Heart right ventricle (tissue), 16 donors: Measurements from ENCODE around the gene SRGAP1. TPM values are rescaled to one million over a fixed set of nuclear protein-coding genes. Genes with fewer than 3 reads are reported as not detected.

Experiments
- ATAC-seq, 8 donors: fragments of 200-7000 bp; cut with Tn5 transposase; one replicate each; pipeline ENCODE4 v1.9.1; 2020; ENCODE audit warnings: mild to moderate bottlenecking in 8 of 8, moderate library complexity in 8 of 8, moderate number of reproducible peaks in 1 of 8
- DNase-seq, 2 donors: peaks; one replicate each; pipeline ENCODE4 v3.0.0-alpha.2; 2020
- H3K27ac ChIP-seq, 10 donors: fragments of 200-600 bp; sonication (generic) in 2 of 10; one replicate each; pipeline versions ENCODE4 v1.5.0 to v1.8.0; 2020 to 2022; ENCODE audit warnings: mild to moderate bottlenecking in 3 of 10
- H3K27me3 ChIP-seq, 7 donors: fragments of 200-600 bp; one replicate each; pipeline ENCODE4 v1.8.0; 2021 to 2022; ENCODE audit warnings: mild to moderate bottlenecking in 2 of 7
- H3K36me3 ChIP-seq, 9 donors: fragments of 200-600 bp; sonication (generic) in 1 of 9; one replicate each; pipeline versions ENCODE4 v1.5.0 to v1.8.0; 2020 to 2022; ENCODE audit warnings: mild to moderate bottlenecking in 2 of 9
- H3K4me1 ChIP-seq, 9 donors: fragments of 200-600 bp; sonication (generic) in 1 of 9; one replicate each; pipeline versions ENCODE4 v1.5.0 to v1.8.0; 2020 to 2022; ENCODE audit warnings: mild to moderate bottlenecking in 4 of 9
- H3K4me3 ChIP-seq, 10 donors: fragments of 200-600 bp; sonication (generic) in 2 of 10; one replicate each; pipeline versions ENCODE4 v1.5.0 to v1.8.0; 2020 to 2022; ENCODE audit warnings: mild to moderate bottlenecking in 7 of 10, moderate library complexity in 2 of 10
- H3K9me3 ChIP-seq, 11 donors: fragments of 200-600 bp in 10 of 11; sonication (generic) in 2 of 11; one replicate each; pipeline versions ENCODE4 v1.5.0 to v1.8.0; 2013 to 2022; ENCODE audit warnings: mild to moderate bottlenecking in 2 of 11, control low read depth in 1 of 11, moderate library complexity in 1 of 11
- WGBS, 2 donors: extraction: QIAGEN DNeasy Blood & Tissue Kit; methylation state at CpG; one replicate each; pipeline ENCODE4 v1.1.7; 2013; ENCODE audit warnings: inconsistent platforms in 1 of 2; 5-methylcytosine and 5-hydroxymethylcytosine counted together
- intact Hi-C, 10 donors: fragments of 100-400 bp; cut with DNase I; formaldehyde crosslinking; loops; one replicate each; pipeline versions ENCODE4 v1.11.1 to v1.14.2; 2022
- polyA plus RNA-seq, 2 donors: library from polyadenylated mRNA; stranded (reverse); fragments of 200-250 nt; gene quantifications; one replicate each; pipeline ENCODE4 v1.2.3, GENCODE V29; 2013
- total RNA-seq, 10 donors: library from RNA; stranded (reverse); fragmentation: NEBNext Ultra II Directional in 3 of 10; extraction: Animal tissue kit (Norgen Biotek cat#: 25700) in 3 of 10; gene quantifications; one replicate each; pipeline versions ENCODE4 v1.2.1 to v1.2.4, GENCODE V29; 2021 to 2023
- TF ChIP-seq, protein P1 (sequence below), 9 donors: fragments of 200-600 bp; sonication (generic) in 2 of 9; IDR thresholded peaks; one replicate each; pipeline versions ENCODE4 v1.5.0 to v1.8.0; 2021 to 2022; ENCODE audit warnings: antibody characterized with exemption in 9 of 9, mild to moderate bottlenecking in 5 of 9, moderate library complexity in 1 of 9
- donor health status: Arrhythmogenic right ventricular cardiomyopathy.
- donor health status: ischemic (EF 13 %, LVEDD 7.1; RV severe dilation, severe dysfunction).
- donor health status: healthy with polysubstance abuse.
- donor health status: DM: no; HTN: yes; CAD: no.
- donor health status: DM: no; HTN: no; CAD: no.
- donor health status: ischemic (EF 25% LVEDD 6.9; RV normal size, moderate dysfunction).
- donor health status: ischemic (EF 25% LVEDD 5.7; RV mildly dilated, moderate dysfunction).
- donor health status: healthy.
- donor health status: DM: yes; HTN: yes; CAD: no.
- donor health status: Ischemic cardiomyopathy.
- donor health status: ischemic (EF 35%, LVEDD 5.7; RV mildly dilated, moderate dysfunction).
- donor health status: nonischemic (EF 11% LVEDD 7.7; RV severe dilation, severe dysfunction).
- donor health status: DM: yes; HTN: yes; CAD: no.
- donor health status: PGD.
- donor health status: ischemic (EF 29% LVEDD 5.4; RV normal size, mild dysfunction).
- donor health status: nonischemic (EF 23%, LVEDD 6.1; RV moderate dilation, normal function).

The SRGAP1 gene
- total and polyA plus RNA-seq, 12 donors, result 1.3 to 6.4 (median 3.6) TPM

DNA sequence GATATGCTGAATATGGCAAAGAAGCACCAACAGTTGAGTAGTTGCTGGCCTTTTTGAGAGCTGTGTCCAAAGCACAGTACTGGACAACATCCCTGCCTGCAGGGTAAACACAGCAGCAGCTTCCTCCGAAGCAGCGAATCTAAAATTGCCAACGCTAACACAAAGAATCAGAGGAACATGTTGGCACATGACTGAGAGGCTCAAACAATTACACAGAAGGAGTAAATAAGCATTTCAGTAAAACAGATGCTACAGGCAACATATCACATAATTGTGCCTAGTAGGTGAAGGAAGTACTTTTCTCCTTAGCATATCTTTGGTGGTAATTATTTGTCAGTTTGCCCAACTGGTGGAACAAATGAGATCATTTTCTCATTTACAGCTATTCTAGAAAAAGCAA, 325.5 kb downstream of the SRGAP1 start:
- 66 to 72% methylated on average over 3 of the region's 3 CpGs for WGBS, 2 donors
- Histone ChIP-seq H3K4me1 (peaks cover 0 to 8% (median 0%) of the 10 kb centered on the region in 9 donors), H3K4me3 (no peak overlapping the region), H3K36me3 (no peaks in the 10 kb centered on the region), H3K27me3 (no peaks in the 10 kb centered on the region), H3K9me3 (peaks cover 0 to 10% (median 0%) of the 10 kb centered on the region in 11 donors), H3K27ac (no peak overlapping the region)
- ATAC-seq, result no peak
- TF ChIP-seq, protein P1, sequence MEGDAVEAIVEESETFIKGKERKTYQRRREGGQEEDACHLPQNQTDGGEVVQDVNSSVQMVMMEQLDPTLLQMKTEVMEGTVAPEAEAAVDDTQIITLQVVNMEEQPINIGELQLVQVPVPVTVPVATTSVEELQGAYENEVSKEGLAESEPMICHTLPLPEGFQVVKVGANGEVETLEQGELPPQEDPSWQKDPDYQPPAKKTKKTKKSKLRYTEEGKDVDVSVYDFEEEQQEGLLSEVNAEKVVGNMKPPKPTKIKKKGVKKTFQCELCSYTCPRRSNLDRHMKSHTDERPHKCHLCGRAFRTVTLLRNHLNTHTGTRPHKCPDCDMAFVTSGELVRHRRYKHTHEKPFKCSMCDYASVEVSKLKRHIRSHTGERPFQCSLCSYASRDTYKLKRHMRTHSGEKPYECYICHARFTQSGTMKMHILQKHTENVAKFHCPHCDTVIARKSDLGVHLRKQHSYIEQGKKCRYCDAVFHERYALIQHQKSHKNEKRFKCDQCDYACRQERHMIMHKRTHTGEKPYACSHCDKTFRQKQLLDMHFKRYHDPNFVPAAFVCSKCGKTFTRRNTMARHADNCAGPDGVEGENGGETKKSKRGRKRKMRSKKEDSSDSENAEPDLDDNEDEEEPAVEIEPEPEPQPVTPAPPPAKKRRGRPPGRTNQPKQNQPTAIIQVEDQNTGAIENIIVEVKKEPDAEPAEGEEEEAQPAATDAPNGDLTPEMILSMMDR (IDR thresholded peaks at IDR 0.05), result no peak
- intact Hi-C loops, result no loop called here
- DNase-seq, result no peak

GRCh38 chr12:64170730-64171129, 326.2 kb downstream of the SRGAP1 start:
- 70 to 74% methylated on average over 3 of the region's 3 CpGs for WGBS, 2 donors
- H3K4me3 ChIP-seq, result no peak overlapping the region
- no peaks in the 10 kb centered on the region for H3K36me3 ChIP-seq
- no peak overlapping the region for H3K27ac ChIP-seq
- H3K9me3 ChIP-seq, result peaks cover 0 to 8% (median 0%) of the 10 kb centered on the region in 11 donors
- intact Hi-C loops, result no loop called here
- ATAC-seq (no peak), DNase-seq (no peak)
- TF ChIP-seq, protein P1 (IDR thresholded peaks at IDR 0.05), result no peak
- H3K27me3 ChIP-seq, result no peaks in the 10 kb centered on the region
- peaks cover 0 to 8% (median 0%) of the 10 kb centered on the region in 9 donors for H3K4me1 ChIP-seq

DNA sequence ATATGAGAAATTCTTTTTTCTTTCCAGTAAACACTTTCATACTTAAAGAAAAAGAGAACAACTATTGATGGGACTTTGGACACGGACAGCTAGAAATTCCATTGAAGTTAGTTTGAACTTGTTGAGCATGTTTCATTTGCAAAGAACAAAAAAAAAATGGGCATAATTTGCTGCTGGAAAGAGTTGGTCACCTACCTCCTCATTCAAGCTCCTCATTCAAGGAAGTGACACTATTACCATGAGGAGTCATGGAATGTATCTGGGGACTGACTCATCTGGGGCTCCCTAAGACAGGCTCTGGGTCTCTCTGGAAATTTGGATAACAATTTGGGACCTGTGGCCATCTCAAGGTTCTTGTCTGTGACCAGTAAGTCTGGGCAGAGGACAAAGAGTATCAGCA, 327.2 kb downstream of the SRGAP1 start:
- intact Hi-C loops, result no loop called here
- 83 to 91% methylated on average over 1 of the region's 1 CpG for WGBS, 2 donors

GRCh38 chr12:64172143-64172970, 327.9 kb downstream of the SRGAP1 start:
- H3K27ac ChIP-seq, result no peak overlapping the region
- H3K4me3 ChIP-seq, result no peak overlapping the region
- no peaks in the 10 kb centered on the region for H3K9me3 ChIP-seq
- ATAC-seq (no peak), DNase-seq (no peak)
- intact Hi-C loops, result no loop called here
- 24 to 65% methylated on average over 1 of the region's 1 CpG for WGBS, 2 donors
- H3K4me1 ChIP-seq, result peaks cover 0 to 16% (median 0%) of the 10 kb centered on the region in 9 donors
- no peaks in the 10 kb centered on the region for H3K36me3 ChIP-seq
- TF ChIP-seq, protein P1 (IDR thresholded peaks at IDR 0.05), result no peak
- no peaks in the 10 kb centered on the region for H3K27me3 ChIP-seq

More for the DNA sequence above, 327.2 kb downstream of the SRGAP1 start:
- Histone ChIP-seq H3K9me3 (no peaks in the 10 kb centered on the region), H3K27ac (no peak overlapping the region), H3K4me1 (peaks cover 0 to 9% (median 0%) of the 10 kb centered on the region in 9 donors), H3K27me3 (no peaks in the 10 kb centered on the region), H3K36me3 (no peaks in the 10 kb centered on the region), H3K4me3 (no peak overlapping the region)
- TF ChIP-seq, protein P1 (IDR thresholded peaks at IDR 0.05), result no peak
- no peak for DNase-seq
- peak in 1 of 8 donors; percentile 35 for ATAC-seq
